OCI-LY3 (cell line): Measurements from ENCODE around the gene PLEKHA6.

ENCODE experiments used
- H2AFZ ChIP-seq: fragments of 200-600, 300-600 bp; shearing (Covaris generic); 2 replicates; pipeline ENCODE4 v1.6.0; 2014; ENCODE audit warnings: antibody characterized with exemption, low read depth, low read length
- H3K27ac ChIP-seq: fragments of 200-600, 300-600 bp; sonication (generic); 2 replicates; pipeline ENCODE4 v1.5.1; 2014; ENCODE audit warnings: mild to moderate bottlenecking, low read length, moderate library complexity, mixed read lengths
- H3K27me3 ChIP-seq: fragments of 200-600, 300-600 bp; sonication (generic); 2 replicates; pipeline ENCODE4 v1.6.1; 2014; ENCODE audit warnings: low read depth, low read length, mixed read lengths
- H3K36me3 ChIP-seq: fragments of 200-600, 300-600 bp; sonication (generic); replicated peaks from 2 replicates; pipeline ENCODE3; 2014; ENCODE audit warnings: low read depth, low read length, mixed read lengths
- H3K4me1 ChIP-seq: fragments of 300-600, 200-600 bp; sonication (generic); 2 replicates; pipeline ENCODE4 v1.6.1; 2014; ENCODE audit warnings: low read length, mixed read lengths
- H3K4me2 ChIP-seq: fragments of 200-600, 300-600 bp; sonication (generic); 2 replicates; pipeline ENCODE4 v1.6.1; 2014; ENCODE audit warnings: low read length, mixed read lengths
- H3K4me3 ChIP-seq: fragments of 300-600, 200-600 bp; sonication (generic); 2 replicates; pipeline ENCODE4 v1.5.1; 2014; ENCODE audit warnings: antibody characterized with exemption, mild to moderate bottlenecking, low read length, moderate library complexity
- H3K79me2 ChIP-seq: fragments of 300-600, 200-600 bp; shearing (Covaris generic); 2 replicates; pipeline ENCODE4 v1.6.1; 2014; ENCODE audit warnings: mild to moderate bottlenecking, low read length, mixed read lengths
- H3K9ac ChIP-seq: fragments of 300-600, 200-600 bp; shearing (Covaris generic); 2 replicates; pipeline ENCODE4 v1.6.0; 2014; ENCODE audit warnings: mild to moderate bottlenecking, low read length, moderate library complexity
- H3K9me3 ChIP-seq: fragments of 200-600, 300-600 bp; shearing (Covaris generic); 2 replicates; pipeline ENCODE4 v1.6.1; 2014; ENCODE audit warnings: low read length, mixed read lengths; ENCODE audit not compliant: insufficient read depth
- H4K20me1 ChIP-seq: fragments of 200-600, 300-600 bp; sonication (generic); 2 replicates; pipeline ENCODE4 v1.6.1; 2016; ENCODE audit warnings: low read length, mixed read lengths; ENCODE audit not compliant: insufficient read depth
- CTCF ChIP-seq: fragments of 200-600, 300-600 bp; sonication (generic); IDR thresholded peaks from 2 replicates; pipeline ENCODE4 v1.5.1; 2014; ENCODE audit warnings: antibody characterized with exemption, low read length, low read depth
- EZH2phosphoT487 ChIP-seq: fragments of 200-600 bp; shearing (Covaris generic); IDR thresholded peaks from 2 replicates; pipeline ENCODE4 v1.6.1; 2018; ENCODE audit warnings: antibody characterized with exemption, mixed run types, low read depth

Gene PLEKHA6

GRCh38 chr1:204350857-204351573 lies 8.7 kb downstream of the PLEKHA6 start:
- Histone ChIP-seq H3K4me1 (no peaks in the 10 kb centered on the region), H3K4me3 (no peak overlapping the region), H3K79me2 (no peaks in the 10 kb centered on the region), H3K36me3 (no peaks in the 10 kb centered on the region), H3K9ac (no peak overlapping the region), H3K27ac (no peak overlapping the region), H3K4me2 (no peak overlapping the region), H3K27me3 (peaks cover 15% of the 10 kb centered on the region), H3K9me3 (no peaks in the 10 kb centered on the region), H4K20me1 (no peaks in the 10 kb centered on the region), H2AFZ (no peak overlapping the region)
- TF ChIP-seq CTCF (no peak), EZH2phosphoT487 (no peak)

- Histone ChIP-seq H3K27ac (no peak overlapping the region), H3K4me1 (no peaks in the 10 kb centered on the region), H3K4me3 (no peak overlapping the region), H3K79me2 (no peaks in the 10 kb centered on the region), H3K4me2 (no peak overlapping the region), H3K27me3 (peaks cover 11% of the 10 kb centered on the region; the same call in 1 of the 2 replicates), H2AFZ (no peak overlapping the region), H4K20me1 (no peaks in the 10 kb centered on the region), H3K9me3 (no peaks in the 10 kb centered on the region), H3K9ac (no peak overlapping the region), H3K36me3 (no peaks in the 10 kb centered on the region)
- TF ChIP-seq CTCF (no peak), EZH2phosphoT487 (no peak)
Measured at GRCh38 chr1:204350312-204350711, 9.4 kb downstream of the PLEKHA6 start.

- no peak overlapping the region for H3K4me2 ChIP-seq
- H3K9ac ChIP-seq: no peak overlapping the region
- no peak overlapping the region for H3K4me3 ChIP-seq
- H3K27ac ChIP-seq: no peak overlapping the region
- TF ChIP-seq CTCF: no peak
- TF ChIP-seq EZH2phosphoT487: no peak
- no peaks in the 10 kb centered on the region for H3K36me3 ChIP-seq
- H3K79me2 ChIP-seq: no peaks in the 10 kb centered on the region
- H3K4me1 ChIP-seq: no peaks in the 10 kb centered on the region
- H2AFZ ChIP-seq: no peak overlapping the region
- H4K20me1 ChIP-seq: no peaks in the 10 kb centered on the region
- peaks cover 11% of the 10 kb centered on the region; the same call in 1 of the 2 replicates for H3K27me3 ChIP-seq
- no peaks in the 10 kb centered on the region for H3K9me3 ChIP-seq
Measured at GRCh38 chr1:204349602-204350001, 10.1 kb downstream of the PLEKHA6 start.

- Histone ChIP-seq H3K4me1 (no peaks in the 10 kb centered on the region), H3K79me2 (no peaks in the 10 kb centered on the region), H4K20me1 (no peaks in the 10 kb centered on the region), H3K9ac (no peak overlapping the region), H3K36me3 (no peaks in the 10 kb centered on the region), H2AFZ (no peak overlapping the region), H3K4me2 (no peak overlapping the region), H3K27me3 (peaks cover 9% of the 10 kb centered on the region), H3K9me3 (no peaks in the 10 kb centered on the region), H3K4me3 (no peak overlapping the region), H3K27ac (no peak overlapping the region)
- TF ChIP-seq CTCF: no peak
- TF ChIP-seq EZH2phosphoT487: no peak
Measured at GRCh38 chr1:204348722-204349121, 11.0 kb downstream of the PLEKHA6 start.
